Measurements from ENCODE around the gene CA10. TPM values are rescaled to one million over a fixed set of nuclear protein-coding genes. Genes with fewer than 3 reads are reported as not detected.

The CA10 gene
- total and polyA plus RNA-seq, 9 of the 15 experiments (the other 6 are each of a cell fraction or from before 2014, with no cell fraction given), result not detected

DNA sequence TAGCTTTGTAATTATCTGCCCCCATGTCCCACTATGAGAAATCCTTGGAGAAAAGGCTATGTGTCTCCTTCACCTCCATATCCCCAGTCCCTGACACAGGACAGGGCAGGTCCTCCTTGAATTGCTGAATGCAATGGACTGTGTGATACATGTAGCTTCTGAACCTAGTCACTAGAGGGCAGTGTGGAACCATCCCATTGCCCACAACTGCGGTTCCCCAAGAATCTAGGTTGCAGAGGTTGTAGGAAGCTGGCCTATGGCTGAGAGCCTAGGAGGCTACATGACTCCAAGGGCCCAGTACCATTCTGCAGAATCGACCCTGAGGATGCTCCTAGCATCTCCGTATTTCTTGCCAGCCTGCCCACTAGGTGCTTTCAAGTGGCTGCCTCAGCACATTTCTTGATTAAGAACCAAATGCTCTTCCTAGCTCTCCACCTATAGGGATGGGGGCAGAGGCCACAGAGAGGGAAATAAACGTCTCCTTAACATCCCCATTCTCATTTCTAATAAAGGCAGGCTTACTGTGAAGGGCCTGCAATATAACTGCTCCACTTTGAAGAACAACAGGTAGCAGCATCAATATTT is 394.0 kb downstream of the CA10 start (continued):
- TF ChIP-seq, protein P1, sequence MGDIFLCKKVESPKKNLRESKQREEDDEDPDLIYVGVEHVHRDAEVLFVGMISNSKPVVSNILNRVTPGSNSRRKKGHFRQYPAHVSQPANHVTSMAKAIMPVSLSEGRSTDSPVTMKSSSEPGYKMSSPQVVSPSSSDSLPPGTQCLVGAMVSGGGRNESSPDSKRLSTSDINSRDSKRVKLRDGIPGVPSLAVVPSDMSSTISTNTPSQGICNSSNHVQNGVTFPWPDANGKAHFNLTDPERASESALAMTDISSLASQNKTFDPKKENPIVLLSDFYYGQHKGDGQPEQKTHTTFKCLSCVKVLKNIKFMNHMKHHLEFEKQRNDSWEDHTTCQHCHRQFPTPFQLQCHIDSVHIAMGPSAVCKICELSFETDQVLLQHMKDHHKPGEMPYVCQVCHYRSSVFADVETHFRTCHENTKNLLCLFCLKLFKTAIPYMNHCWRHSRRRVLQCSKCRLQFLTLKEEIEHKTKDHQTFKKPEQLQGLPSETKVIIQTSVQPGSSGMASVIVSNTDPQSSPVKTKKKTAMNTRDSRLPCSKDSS (IDR thresholded peaks at IDR 0.05; ENCODE audit: low read depth, partially characterized antibody), result no peak
- TF ChIP-seq ZNF24 (IDR thresholded peaks at IDR 0.05) (no peak), KLF1 (tag; IDR thresholded peaks at IDR 0.05) (no peak), PREB (CRISPR knock-in tag; IDR thresholded peaks at IDR 0.05) (no peak), STAG1 (CRISPR knock-in tag; IDR thresholded peaks at IDR 0.05; ENCODE audit: borderline replicate concordance) (peak; percentile 50; the same call in 1 of the 2 replicates), POLR3A (IDR thresholded peaks at IDR 0.05; ENCODE audit: borderline replicate concordance, extremely low read depth, insufficient read depth, insufficient read length) (no peak), SRF (CRISPR knock-in tag; IDR thresholded peaks at IDR 0.05) (no peak), PURB (CRISPR knock-in tag; IDR thresholded peaks at IDR 0.05; ENCODE audit: low read depth) (no peak), ELF2 (CRISPR knock-in tag; IDR thresholded peaks at IDR 0.05) (no peak), FOSL1 (tag; conservative IDR thresholded peaks at IDR 0.05) (no peak), HCFC1 (IDR thresholded peaks at IDR 0.05; ENCODE audit: low read depth, low read length) (no peak), PCBP2 (IDR thresholded peaks at IDR 0.05; ENCODE audit: low read depth, low read length, poor library complexity, severe bottlenecking) (no peak), BCL6 (CRISPR knock-in tag; IDR thresholded peaks at IDR 0.05) (no peak), ZNF740 (CRISPR knock-in tag; IDR thresholded peaks at IDR 0.05) (no peak), ZNF740 (tag; IDR thresholded peaks at IDR 0.05) (no peak)
- TF ChIP-seq, protein P2, sequence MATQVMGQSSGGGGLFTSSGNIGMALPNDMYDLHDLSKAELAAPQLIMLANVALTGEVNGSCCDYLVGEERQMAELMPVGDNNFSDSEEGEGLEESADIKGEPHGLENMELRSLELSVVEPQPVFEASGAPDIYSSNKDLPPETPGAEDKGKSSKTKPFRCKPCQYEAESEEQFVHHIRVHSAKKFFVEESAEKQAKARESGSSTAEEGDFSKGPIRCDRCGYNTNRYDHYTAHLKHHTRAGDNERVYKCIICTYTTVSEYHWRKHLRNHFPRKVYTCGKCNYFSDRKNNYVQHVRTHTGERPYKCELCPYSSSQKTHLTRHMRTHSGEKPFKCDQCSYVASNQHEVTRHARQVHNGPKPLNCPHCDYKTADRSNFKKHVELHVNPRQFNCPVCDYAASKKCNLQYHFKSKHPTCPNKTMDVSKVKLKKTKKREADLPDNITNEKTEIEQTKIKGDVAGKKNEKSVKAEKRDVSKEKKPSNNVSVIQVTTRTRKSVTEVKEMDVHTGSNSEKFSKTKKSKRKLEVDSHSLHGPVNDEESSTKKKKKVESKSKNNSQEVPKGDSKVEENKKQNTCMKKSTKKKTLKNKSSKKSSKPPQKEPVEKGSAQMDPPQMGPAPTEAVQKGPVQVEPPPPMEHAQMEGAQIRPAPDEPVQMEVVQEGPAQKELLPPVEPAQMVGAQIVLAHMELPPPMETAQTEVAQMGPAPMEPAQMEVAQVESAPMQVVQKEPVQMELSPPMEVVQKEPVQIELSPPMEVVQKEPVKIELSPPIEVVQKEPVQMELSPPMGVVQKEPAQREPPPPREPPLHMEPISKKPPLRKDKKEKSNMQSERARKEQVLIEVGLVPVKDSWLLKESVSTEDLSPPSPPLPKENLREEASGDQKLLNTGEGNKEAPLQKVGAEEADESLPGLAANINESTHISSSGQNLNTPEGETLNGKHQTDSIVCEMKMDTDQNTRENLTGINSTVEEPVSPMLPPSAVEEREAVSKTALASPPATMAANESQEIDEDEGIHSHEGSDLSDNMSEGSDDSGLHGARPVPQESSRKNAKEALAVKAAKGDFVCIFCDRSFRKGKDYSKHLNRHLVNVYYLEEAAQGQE (IDR thresholded peaks at IDR 0.05; ENCODE audit: borderline replicate concordance), result peak; percentile 45; the same call in 1 of the 2 replicates
- TF ChIP-seq, protein P2 (CRISPR knock-in tag; IDR thresholded peaks at IDR 0.05; ENCODE audit: low read depth), result no peak

All from K562 (cell line).